ENCODE measurements around the gene RAB33B.
"Not testable (repeated sequence)": the region's sequence is repeated elsewhere in the genome, so short reads cannot be mapped to it uniquely, and the experiment has no call there.

RAB33B gene

DNA sequence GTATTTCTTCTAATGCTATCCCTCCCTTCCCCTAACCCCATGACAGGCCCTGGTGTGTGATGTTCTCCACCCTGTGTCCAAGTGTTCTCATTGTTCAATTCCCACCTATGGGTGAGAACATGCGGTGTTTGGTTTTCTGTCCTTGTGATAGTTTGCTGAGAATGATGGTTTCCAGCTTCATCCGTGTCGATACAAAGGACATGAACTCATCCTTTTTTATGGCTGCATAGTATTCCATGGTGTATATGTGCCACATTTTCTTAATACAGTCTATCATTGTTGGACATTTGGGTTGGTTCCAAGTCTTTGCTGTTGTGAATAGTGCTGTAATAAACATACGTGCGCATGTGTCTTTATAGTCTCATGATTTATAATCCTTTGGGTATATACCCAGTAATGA, 10.6 kb downstream of the RAB33B start:
- DNase-seq, result not testable (repeated sequence)

DNA sequence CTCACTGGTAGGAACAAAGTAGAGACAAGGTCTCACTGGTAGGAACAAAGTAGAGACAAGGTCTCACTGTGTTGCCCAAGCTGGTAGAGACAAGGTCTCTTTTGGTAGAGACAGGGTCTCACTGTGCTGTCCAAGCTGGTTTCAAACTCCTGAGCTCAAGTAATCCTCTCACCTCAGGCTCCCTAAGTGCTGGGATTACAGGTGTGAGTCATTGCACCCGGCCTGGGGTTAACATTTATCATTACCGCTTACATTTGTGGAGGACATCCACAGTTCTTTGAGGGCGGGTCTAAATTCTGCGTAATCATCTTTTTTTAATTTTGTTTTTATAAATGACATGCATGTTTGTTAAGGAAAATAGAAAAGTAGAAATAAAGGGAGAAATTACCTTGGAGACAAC, 12.0 kb downstream of the RAB33B start:
- no peak for DNase-seq

DNA sequence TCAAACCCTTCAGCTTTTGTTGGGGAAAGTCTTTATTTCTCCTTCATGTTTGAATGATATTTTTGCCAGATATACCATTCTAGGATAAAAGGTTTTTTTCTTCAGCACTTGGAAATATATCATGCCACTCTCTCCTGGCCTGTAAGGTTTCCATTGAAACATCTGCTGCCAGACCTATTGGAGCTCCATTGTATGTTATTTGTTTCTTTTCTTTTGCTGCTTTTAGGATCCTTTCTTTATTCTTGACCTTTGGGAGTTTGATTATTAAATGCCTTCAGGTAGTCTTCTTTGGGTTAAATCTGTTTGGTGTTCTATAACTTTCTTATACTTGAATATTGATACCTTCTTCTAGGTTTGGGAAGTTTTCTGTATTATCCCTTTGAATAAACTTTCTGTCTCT, 14.8 kb downstream of the RAB33B start:
- DNase-seq, result not testable (repeated sequence)

DNA sequence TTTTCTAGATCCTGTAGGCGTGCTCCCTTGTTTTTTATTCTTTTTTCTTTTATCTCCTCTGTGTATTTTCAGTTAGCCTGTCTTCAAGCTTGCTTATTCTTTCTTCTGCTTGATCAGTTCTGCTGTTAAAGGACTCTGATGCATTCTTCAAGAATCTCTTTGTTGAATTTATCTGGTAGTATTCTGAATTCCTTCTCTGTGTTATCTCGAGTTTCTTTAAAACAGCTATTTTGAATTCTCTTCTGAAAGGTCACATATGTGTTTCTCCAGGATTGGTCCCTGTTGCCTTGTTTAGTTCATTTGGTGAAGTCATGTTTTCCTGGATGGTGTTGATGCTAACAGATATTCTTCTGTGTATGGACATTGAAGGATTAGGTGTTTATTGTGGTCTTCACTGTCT, 15.3 kb downstream of the RAB33B start:
- DNase-seq, result no peak

DNA sequence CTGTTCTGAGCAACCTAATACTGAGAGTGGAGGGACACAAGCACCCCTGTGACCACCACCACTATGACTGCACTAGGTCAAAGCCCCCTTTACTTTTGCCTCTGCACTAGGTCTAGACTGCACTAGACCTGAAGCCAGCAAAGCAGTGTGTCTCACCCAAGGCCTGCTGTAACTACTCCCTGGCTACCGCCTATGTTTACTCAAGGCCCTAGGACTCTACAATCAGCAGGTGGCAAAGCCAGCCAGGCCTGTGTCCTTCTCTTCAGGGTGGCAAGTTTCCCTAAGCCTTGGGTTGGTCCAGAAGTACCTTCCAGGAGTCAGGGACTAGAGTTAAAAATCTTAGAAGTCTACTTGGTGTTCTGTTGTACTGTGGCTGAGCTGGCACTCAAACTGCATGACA, 15.9 kb downstream of the RAB33B start:
- peak in 1 of 3 donors; percentile 10 for DNase-seq

DNA sequence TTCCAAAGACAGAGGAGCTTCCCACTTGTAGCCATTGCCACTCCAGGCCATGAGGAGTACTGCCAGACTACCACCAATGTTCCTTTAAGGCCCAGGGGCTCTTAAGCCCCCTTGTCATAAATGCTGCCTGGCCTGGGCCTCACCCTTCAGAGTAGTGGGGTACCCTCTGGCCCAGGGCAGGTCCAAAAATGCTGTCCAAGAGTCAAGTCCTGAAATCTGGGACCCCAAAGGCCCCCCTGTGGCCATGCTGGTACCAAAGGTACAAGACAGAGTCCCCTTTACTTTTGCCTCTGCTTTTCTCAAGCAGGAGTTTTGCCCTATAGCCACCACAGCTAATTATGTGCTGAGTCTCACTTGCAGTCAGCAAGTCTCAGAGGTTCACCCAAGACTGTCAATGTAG, 16.4 kb downstream of the RAB33B start:
- DNase-seq, result no peak

DNA sequence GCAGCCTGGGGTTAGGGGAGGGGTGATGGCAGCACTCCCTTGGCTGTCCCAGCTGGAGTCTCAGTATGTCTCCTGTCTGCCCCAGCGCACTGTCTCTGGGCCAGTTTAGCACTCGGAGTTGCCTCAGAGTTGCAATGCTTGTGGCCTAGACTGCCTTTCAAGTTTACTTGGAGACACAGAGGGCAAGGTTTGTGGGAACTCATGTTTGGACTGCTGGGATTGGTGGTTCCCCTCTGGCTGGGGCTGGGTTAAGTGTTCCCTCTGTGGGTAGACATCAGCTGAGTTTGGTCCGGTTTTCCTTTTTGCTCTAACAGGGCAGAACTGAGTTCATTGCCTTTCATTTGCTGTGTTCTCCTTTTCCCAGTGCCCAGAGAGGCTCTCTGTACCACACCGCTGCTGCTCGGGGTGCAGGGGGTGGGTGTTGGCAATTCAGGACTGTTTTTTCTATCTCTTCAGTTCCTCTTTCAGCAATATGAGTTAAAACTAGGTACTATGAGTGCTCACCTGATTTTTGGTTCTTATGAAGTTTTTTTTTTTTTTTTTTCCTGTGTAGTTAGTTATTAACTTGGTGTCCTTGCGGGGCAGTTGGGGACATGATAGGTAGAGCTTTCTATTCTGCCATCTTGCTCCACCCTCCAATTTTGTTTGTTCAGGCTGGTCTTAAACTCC, 17.2 kb downstream of the RAB33B start:
- DNase-seq, result peak in 1 of 3 donors; percentile 22

DNA sequence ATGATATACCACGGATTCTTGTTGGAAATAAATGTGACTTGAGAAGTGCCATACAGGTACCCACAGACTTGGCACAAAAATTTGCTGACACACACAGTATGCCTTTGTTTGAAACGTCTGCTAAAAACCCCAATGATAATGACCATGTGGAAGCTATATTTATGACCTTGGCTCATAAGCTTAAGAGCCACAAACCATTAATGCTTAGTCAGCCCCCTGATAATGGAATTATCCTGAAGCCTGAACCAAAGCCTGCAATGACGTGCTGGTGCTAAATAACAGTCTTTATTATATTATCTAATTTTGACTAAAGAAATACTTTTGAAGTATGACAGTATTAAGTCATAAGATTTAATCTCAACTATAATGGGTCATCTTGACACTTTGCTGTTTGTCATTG, 18.9 kb downstream of the RAB33B start:
- no peak for DNase-seq

DNA sequence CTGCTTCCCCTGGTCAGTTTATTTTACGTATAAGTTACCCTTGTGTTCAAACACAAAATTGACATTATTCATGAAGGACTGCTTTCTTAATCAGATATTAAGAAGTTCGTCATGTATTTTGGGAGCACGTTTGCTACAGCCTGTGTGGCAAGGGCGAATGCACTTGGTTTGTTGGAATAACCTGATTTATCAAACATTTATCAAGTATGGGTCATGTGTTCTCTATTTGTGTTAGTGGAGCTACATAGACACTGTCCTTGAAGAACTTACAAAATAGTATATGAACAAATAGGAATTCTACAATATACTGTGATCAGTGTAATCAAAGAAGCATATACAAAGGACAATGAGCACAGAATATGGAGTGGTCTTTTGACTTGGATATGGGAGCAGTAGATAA, 22.4 kb downstream of the RAB33B start:
- DNase-seq, result no peak

DNA sequence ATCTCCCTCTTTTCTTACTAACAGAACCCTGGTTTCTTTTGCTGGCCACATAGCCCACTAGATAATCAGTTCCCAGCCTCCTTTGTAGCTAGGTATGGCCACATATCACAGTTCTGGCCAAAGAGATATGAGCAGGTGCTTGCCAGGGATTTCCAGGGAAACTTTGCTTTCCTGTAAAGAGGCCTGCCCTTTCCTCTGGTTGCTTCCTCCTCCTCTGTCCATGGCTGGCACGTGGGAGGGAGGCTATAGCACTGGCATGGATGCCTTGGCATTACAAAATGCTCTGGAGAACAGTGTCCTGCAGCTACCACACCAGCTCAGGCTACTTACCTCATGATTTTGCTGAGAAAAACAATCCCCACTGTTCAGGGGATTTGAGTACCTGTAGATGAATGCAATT, 27.5 kb downstream of the RAB33B start:
- peak in 1 of 3 donors; percentile 12 for DNase-seq

DNA sequence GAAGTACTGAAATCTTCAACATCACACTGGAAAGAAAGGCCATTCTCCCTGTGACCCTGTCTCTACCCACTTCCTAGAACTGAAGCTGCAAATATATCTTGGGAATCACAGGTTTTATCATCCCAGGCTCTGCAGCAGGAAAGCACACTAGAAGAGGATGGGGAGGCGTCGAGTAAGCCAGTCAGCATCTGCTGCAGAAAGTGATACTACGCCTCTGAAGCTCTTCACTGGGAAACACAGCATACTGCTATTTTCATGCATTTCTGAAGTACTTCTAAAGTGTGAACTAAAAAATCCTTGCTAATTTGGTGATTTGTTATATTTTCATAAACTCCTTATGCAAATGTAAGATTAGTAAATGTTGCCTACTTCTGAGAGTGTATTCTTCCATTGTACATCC, 29.1 kb downstream of the RAB33B start:
- no peak for DNase-seq

DNA sequence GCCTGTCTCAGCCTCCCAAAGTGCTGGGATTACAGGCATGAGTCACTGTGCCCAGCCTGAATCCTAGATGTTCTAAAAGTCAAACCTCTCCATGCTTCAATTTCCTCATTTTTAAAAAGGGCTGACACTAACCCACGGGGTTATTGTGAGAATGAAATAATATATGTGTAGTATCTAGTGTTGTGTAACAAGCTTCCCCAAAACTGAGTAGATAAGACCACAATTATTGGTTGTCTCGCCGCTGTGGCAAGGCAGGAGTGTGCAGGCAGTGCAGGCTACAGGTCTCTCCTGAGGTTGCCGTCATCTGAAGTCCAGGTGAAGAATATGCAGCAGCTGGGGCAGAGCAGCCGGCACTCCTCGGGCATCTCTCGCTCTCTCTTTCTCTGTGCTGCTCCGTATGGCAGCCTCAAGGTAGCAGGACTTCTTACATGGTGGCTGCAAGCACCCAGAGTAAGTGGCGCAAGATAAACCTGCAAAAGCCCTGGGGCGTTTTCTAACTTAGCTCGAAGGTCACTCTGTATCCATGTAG, 30.9 kb downstream of the RAB33B start:
- DNase-seq, result peak; percentile 53 to 62 (median 61)

DNA sequence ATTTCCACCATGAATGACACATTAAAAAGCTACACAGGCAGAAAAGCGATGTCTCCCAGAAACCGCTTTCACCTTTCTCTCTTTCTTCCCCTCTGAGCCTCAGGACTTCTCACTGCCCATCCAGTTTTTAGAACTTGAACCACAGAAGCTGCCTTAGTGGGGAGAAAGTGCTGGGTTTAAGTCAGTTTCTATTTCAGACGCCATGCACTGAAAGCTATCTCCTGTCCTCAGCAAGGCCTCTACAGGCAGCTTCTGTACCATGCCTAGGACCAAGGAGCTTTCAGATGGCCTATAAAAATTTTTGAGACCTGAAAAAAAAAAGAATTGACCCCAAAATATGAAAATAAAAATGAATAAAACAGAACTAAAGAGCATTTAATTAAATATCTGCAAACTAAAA, 34.5 kb downstream of the RAB33B start:
- no peak for DNase-seq

DNA sequence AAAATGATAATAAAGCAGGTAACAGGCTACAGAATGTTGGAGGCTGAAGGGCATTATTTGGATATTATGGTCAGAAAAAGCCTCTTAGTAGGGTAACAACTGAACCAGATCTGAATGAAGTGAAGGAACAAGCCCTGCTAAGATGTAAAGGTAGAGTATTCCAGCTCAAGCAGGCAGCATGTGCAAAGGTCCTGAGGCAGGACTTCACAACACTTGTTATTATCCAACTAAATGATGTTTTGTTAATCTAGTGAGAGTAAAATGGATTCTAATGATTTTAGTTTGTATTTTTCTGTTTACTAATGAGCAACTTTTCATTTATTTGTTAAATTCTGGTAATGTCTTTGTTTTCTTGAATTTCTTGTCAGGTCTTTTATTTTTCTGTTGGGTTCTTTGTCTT, 35.7 kb downstream of the RAB33B start:
- no peak for DNase-seq

DNA sequence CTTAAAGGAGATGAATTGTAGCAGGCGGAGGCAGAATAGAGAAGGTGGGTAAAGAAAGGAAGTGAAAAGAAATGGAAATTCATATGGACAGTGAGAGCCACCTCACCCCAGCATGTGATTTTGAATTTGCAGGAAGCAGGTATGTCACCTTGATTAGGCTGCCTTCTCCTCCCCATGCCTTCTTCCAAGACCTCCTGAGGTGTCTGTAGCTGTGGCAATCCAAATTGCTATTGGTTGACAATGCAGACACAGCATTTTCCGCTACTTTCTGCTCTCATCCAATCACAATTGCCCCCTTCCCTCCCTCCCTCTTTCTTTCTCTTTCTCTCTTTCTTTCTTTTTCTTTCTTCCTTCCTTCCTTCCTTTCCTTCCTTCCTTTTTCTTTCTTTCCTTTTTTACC, 38.5 kb downstream of the RAB33B start:
- no peak for DNase-seq

DNA sequence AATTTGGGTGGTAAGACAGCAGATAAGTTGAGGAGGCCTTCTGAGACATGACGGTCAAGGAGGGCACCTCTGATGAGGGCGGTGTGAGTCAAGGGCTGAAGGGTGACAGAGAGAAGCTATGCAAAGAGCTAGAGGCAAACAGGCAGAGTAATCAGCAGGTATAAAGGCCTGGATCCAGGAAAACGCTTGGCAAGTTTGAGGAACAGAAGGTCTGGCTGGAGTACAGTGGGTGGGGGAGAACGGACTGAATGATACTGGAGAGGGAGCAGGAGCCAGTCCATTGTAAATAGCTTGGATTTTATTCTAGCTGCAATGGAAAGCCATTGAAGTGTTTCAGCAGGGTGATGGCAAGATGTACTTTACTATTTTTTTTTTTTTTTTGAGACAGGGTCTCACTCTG, 39.3 kb downstream of the RAB33B start:
- DNase-seq, result no peak

DNA sequence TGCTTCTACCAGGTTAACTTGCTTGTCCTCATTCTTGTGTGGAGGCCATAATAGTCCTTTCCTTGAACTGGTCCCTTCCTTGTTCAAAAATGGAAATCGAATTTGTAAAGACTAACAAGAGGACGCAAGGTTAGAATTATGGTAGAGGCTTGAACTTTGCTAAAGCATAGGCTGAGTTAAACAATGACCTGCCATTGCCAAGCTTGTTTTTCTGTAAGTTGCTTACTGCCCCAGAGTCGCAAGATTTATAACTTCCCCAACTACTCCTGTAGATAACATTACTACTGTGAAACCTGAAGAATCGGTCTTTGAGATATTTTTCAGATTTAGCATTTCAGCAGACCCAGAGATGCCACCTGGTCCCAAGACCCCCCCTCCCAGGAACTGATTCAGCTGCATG, 45.3 kb downstream of the RAB33B start:
- no peak for DNase-seq

DNA sequence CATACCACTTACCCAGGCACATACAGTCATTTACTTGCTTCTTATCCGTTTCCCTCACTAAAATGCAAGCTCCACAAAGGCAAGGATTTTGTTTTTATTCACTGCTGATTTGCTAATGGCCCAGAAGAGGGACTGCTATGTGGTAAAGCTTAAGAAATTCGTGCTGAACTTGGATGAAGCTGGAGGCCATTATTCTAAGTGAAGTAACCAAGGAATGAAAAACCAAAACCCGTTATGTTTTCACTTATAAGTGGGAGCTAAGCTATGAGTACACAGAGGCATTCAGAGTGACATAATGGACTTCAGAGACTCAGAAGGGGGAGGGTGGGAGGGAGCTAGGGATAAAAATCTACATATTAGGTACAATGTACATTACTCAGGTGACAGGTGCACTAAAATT, 47.2 kb downstream of the RAB33B start:
- DNase-seq, result no peak

DNA sequence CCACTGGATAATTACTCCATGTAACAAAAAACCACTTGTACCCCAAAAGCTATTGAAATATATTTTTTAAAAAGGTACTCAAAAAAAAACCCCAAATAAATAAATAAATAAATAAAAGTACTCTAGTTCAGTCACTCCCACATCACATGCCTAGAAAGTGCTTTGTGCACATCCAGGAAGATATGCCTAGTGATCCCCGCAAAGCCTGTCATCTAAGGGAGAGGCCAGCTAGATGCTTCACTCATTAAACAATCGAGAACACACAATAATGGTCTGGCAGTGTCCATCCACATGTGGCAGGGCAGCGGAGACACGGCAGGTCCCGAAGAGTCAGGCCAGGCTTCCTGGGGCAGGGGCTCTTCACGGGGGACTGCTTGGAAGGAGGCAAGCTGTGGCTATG, 47.6 kb downstream of the RAB33B start:
- DNase-seq, result no peak

DNA sequence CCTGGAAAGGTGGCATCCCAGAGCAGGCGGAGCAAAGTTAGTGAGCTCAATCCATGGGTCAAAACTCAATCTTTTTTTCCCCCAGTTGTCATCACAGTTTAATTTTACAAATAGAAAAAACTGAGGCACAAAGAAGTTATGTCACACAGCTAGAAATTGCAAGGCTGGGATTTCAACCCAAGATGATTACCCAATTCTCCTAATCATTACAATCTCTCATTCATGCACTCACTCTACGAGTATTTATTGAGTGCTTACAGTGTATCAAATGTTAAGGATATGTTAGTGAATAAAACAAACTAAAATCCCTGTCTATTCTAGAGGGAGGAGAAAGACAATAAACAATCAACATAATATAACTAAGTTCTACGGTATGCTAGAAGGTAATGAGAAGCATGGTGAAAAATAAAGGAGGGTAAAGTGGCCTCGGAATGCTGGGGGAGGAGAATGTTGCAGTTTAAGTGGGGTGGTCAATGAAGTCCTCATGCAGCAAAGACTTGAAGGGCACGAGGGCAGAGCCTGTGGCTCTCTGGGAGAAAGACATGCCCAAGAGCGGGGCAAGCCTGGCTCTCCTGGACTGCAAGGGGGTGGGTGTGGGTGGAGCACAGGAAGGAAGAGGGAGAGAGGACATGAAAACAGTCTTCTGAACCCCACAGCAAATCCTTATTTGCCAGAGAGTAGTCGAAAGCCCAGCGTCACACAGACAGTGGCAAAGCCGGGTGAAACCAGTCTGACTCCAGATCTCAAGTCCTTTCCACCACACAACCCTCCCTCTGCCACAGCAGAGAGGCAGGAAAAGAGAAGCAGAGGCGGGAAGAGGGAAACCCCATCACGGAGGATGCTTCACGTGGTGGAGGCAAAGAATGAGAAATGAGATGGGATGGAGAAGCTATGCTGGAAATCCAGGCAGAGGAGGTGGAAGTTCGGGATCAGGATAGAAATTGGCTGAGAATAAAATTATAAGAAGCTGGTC, 48.3 kb downstream of the RAB33B start:
- peak; percentile 33 to 56 (median 55) for DNase-seq

DNA sequence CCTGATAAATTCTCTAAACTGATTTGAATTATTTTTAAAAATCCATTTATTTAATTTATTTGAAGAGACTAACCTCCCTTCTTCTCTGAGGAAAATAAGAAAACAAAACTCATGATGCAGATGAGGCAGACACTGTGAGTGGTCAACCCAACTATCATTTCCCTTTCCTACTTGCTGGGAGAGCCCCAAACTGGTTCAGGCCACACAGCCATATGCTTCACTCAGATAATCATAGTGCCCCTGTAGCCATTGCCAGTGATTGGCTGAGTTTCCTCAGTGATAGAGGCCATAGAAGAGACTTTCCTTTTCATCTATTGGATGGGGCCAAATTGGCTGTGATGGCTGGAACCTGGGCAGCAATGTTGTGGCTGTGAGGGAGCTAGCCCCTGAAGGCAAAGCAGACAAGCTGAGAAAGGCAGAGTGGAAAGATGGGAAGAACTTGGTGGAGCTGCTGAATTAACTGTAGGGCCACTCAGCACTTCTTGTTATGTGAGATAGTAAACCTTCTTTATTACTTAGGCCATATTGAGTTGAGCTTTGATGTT, 49.8 kb downstream of the RAB33B start:
- DNase-seq, result peak; percentile 24 to 48 (median 30)

DNA sequence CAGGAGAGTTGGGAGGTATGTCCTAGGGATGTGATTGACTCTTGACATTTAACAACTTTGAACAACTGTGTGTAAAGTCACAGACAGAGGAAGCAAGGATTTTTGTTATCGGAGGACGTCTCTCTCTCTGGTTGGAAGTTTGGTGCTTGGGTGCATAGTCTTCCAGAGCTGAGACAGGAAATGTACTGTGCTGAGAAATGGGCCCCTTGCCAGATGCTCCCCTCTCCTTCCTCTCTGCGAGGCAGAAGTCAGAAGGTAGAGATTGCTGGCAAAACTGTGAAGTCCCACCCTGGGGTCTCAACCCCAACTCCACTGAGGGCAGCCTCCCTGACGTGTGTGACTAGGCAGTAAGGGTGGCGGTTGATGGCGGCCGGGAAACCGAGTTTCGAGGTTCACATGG, 52.9 kb downstream of the RAB33B start:
- no peak for DNase-seq

DNA sequence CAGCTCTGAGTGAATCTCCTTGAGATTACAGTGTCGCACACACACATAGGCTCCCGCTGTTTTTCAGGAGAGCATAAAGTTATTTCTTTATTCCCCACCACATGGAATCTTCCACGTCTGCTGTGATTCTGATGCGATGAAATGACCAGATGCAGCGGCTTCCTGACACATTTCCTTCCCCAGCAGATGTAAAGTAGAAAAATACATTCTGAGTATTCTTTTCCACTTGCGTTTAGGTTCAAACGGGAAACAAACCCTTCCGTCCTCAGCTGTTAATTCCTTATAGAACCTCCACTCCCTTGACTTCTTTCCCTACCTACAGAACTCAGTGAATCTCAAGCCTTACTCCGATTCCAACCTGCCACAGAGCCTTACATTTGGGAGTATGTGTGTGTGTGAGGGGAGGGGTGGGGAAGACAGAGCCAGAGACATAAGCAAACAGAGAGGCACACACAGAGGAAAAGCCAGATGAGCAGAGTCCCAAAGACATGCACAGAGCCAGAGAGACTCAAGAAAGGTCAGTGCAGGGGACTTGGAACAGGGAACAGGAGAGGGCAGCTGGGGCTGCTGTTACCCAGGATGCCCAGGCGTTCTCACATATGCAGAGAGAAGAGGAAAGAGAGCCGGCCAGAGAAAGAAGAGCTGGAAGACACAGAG, 54.8 kb downstream of the RAB33B start:
- DNase-seq, result no peak

Measured in suppressor macrophage treated with lipopolysaccharide for 1 hour (primary cell).